Body of pancreas (tissue), 4 donors: Measurements from ENCODE around the gene TMEM222. TPM values are rescaled to one million over a fixed set of nuclear protein-coding genes. Genes with fewer than 3 reads are reported as not detected.

Source experiments
- ATAC-seq: fragments of 150-250 bp; one replicate; pipeline ENCODE4 v1.9.1; 2016
- DNase-seq, 4 donors: peaks; one replicate each; pipeline ENCODE4 v3.0.0-alpha.2; 2019
- H3K27ac ChIP-seq, 4 donors: fragments of 200-600 bp; sonication (generic); 1 replicate in 3 of 4; 2 replicates in 1 of 4; pipeline versions ENCODE4 v1.5.1 to v1.6.1; 2016 to 2019; ENCODE audit warnings: mild to moderate bottlenecking in 1 of 4, mixed read lengths in 1 of 4, moderate library complexity in 1 of 4
- H3K27me3 ChIP-seq, 2 donors: fragments of 200-600 bp; sonication (generic); one replicate each; pipeline ENCODE4 v1.6.0; 2016; ENCODE audit warnings: mild to moderate bottlenecking in 1 of 2
- H3K36me3 ChIP-seq, 2 donors: fragments of 200-600 bp; sonication (generic); replicated peaks in 1 of 2; 2 replicates each; pipeline ENCODE4 v1.5.1; 2016; ENCODE audit warnings: low read depth in 2 of 2; ENCODE audit not compliant: insufficient read depth in 1 of 2
- H3K4me1 ChIP-seq: fragments of 200-600 bp; sonication (generic); one replicate; pipeline ENCODE4 v1.6.0; 2016
- H3K4me3 ChIP-seq, 2 donors: fragments of 200-600 bp; sonication (generic); 1 replicate in 1 of 2; 2 replicates in 1 of 2; pipeline ENCODE4 v1.5.1; 2016 to 2019
- H3K9me3 ChIP-seq, 3 donors: fragments of 200-600 bp; sonication (generic); 1 replicate in 2 of 3; 2 replicates in 1 of 3; pipeline ENCODE4 v1.5.1; 2016
- CTCF ChIP-seq, 7 experiments: fragments of 450-650 bp in 4 of 7; fragments of 200-600 bp in 3 of 7; sonication (generic) in 3 of 7; IDR thresholded peaks; one replicate each; pipeline ENCODE4 v1.5.1; 2016 to 2019; ENCODE audit warnings: antibody characterized with exemption in 7 of 7
- POLR2A ChIP-seq, 3 donors: fragments of 450-650 bp; IDR thresholded peaks; one replicate each; pipeline ENCODE4 v1.6.1; 2016; ENCODE audit warnings: antibody characterized with exemption in 3 of 3, mild to moderate bottlenecking in 2 of 3
- WGBS, 2 donors: methylation state at CpG; one replicate each; pipeline ENCODE4 v1.1.5; 2017; 5-methylcytosine and 5-hydroxymethylcytosine counted together
- intact Hi-C: fragments of 100-400 bp; cut with DNase I; formaldehyde crosslinking; loops from one replicate; pipeline ENCODE4 v1.15.1; 2023
- total RNA-seq, 2 donors: library from RNA; depleted of rRNA; stranded (reverse); fragments of >200 nt; gene quantifications; one replicate each; pipeline ENCODE4 v1.1.0, GENCODE V29; 2016

The TMEM222 gene
- total RNA-seq, 2 donors from 2014 or later, result 8.6 to 20.0 TPM

GRCh38 chr1:27346357-27346756 lies 24.4 kb downstream of the TMEM222 start:
- no peak overlapping the region for H3K4me3 ChIP-seq
- TF ChIP-seq CTCF (IDR thresholded peaks at IDR 0.05) (no peak), POLR2A (IDR thresholded peaks at IDR 0.05) (no peak)
- H3K4me1 ChIP-seq, result peaks cover 45% of the 10 kb centered on the region
- no peak overlapping the region for H3K27ac ChIP-seq
- H3K9me3 ChIP-seq, result no peaks in the 10 kb centered on the region
- no peaks in the 10 kb centered on the region for H3K27me3 ChIP-seq
- intact Hi-C loops, result no loop called here
- H3K36me3 ChIP-seq, result no peaks in the 10 kb centered on the region
- 89 to 94% methylated on average over 8 of the region's 8 CpGs for WGBS, 2 donors
- no peak for ATAC-seq
- DNase-seq, result no peak

GRCh38 chr1:27346991-27347624 lies 25.1 kb downstream of the TMEM222 start:
- Histone ChIP-seq H3K27ac (no peak overlapping the region), H3K36me3 (no peaks in the 10 kb centered on the region), H3K9me3 (no peaks in the 10 kb centered on the region), H3K27me3 (no peaks in the 10 kb centered on the region), H3K4me3 (no peak overlapping the region), H3K4me1 (peaks cover 41% of the 10 kb centered on the region)
- ATAC-seq, result no peak
- TF ChIP-seq CTCF (IDR thresholded peaks at IDR 0.05) (no peak), POLR2A (IDR thresholded peaks at IDR 0.05) (no peak)
- WGBS, 2 donors, result 80 to 86% methylated on average over 8 to 13 of the region's 14 CpGs
- intact Hi-C loops, result no loop called here
- DNase-seq, result no peak

- H3K9me3 ChIP-seq, result no peaks in the 10 kb centered on the region
- intact Hi-C loops, result no loop called here
- DNase-seq (peak; percentile 61 to 82 (median 80)), ATAC-seq (peak; percentile 80)
- H3K27me3 ChIP-seq, result no peaks in the 10 kb centered on the region
- peak in 1 of 3 donors; percentile 6 for TF ChIP-seq POLR2A (IDR thresholded peaks at IDR 0.05)
- TF ChIP-seq CTCF (IDR thresholded peaks at IDR 0.05), result no peak
- H3K36me3 ChIP-seq, result no peaks in the 10 kb centered on the region
- WGBS, 2 donors, result 28 to 65% methylated on average over 18 to 51 of the region's 51 CpGs
- H3K4me3 ChIP-seq, result no peak overlapping the region
- H3K4me1 ChIP-seq, result peaks cover 36% of the 10 kb centered on the region
- peak overlapping the region in 3 of 4 donors; percentile 3 to 30 (median 4) for H3K27ac ChIP-seq
Observed at GRCh38 chr1:27348861-27349783, 27.2 kb downstream of the TMEM222 start.

- Histone ChIP-seq H3K27me3 (no peaks in the 10 kb centered on the region), H3K4me3 (no peak overlapping the region), H3K36me3 (no peaks in the 10 kb centered on the region), H3K4me1 (peaks cover 29% of the 10 kb centered on the region), H3K27ac (peak overlapping the region in 1 of 4 donors; percentile 3), H3K9me3 (no peaks in the 10 kb centered on the region)
- peak; percentile 68 for ATAC-seq
- intact Hi-C loops, result no loop called here
- 52 to 77% methylated on average over 29 to 73 of the region's 84 CpGs for WGBS, 2 donors
- TF ChIP-seq CTCF (IDR thresholded peaks at IDR 0.05) (no peak), POLR2A (IDR thresholded peaks at IDR 0.05) (no peak)
- peak; percentile 48 to 67 (median 65) for DNase-seq
Observed at GRCh38 chr1:27349784-27350662, 28.1 kb downstream of the TMEM222 start.
